K562 (cell line): Measurements from ENCODE around the gene SNX17. TPM values are rescaled to one million over a fixed set of nuclear protein-coding genes. Genes with fewer than 3 reads are reported as not detected.

Source experiments
- ATAC-seq: fragments of 200-7000 bp; cut with Tn5 transposase; 3 replicates; pipeline ENCODE4 v1.9.1; 2020; ENCODE audit warnings: moderate library complexity
- BruUV-seq: library from RNA; stranded (reverse); fragments of 400-500 nt; replicated peaks from 2 replicates; lab custom pipeline; 2021; lab: Mats Ljungman, UMichigan
- CTCF ChIA-PET: fragments of 300-600 bp; formaldehyde crosslinking; extraction: SDS; loops from one replicate; lab custom pipeline; 2021; ENCODE audit warnings: low intra/inter-chr PET ratio; lab: Yijun Ruan, JAX
- POLR2A ChIA-PET: fragments of 300-600, 350-650 bp; sonication (Branson Sonifier 250); formaldehyde crosslinking; extraction: SDS; loops from one replicate; lab custom pipeline; 2021; ENCODE audit warnings: antibody characterized with exemption, inconsistent platforms; lab: Yijun Ruan, JAX
- DNase-seq, 4 experiments: peaks; one replicate each; pipeline versions ENCODE4 v3.0.0 to v3.0.0-alpha.2; 2011 to 2018; ENCODE audit warnings: low spot score in 3 of 4, mixed read lengths in 3 of 4; ENCODE audit errors: extremely low read depth in 1 of 4
- FAIRE-seq: peaks from 2 replicates; lab custom pipeline; 2011; peaks lifted over from hg19 to GRCh38; lab: Jason Lieb, UNC
- H2AFZ ChIP-seq: 2 replicates; pipeline ENCODE4 v1.6.0; 2011; ENCODE audit warnings: low read depth, low read length, control low read depth, inconsistent platforms
- H3K27ac ChIP-seq: fragments of 200-600 bp; 3 replicates; pipeline ENCODE4 v1.8.0; 2011; ENCODE audit warnings: low read depth, mild to moderate bottlenecking, control low read depth, inconsistent platforms, low read length, moderate library complexity, mixed read lengths; ENCODE audit errors: extremely low read depth
- H3K27me3 ChIP-seq, 2 experiments: fragments of 300-600 bp in 1 of 2; 2 replicates in 1 of 2; 3 replicates in 1 of 2; pipeline versions ENCODE4 v1.6.0 to v1.8.0; 2011; ENCODE audit warnings: inconsistent platforms in 2 of 2, low read length in 2 of 2, mild to moderate bottlenecking in 1 of 2, mixed read lengths in 1 of 2, moderate library complexity in 1 of 2; ENCODE audit not compliant: control insufficient read depth in 2 of 2, insufficient read depth in 2 of 2
- H3K36me3 ChIP-seq: fragments of 300-600 bp; 3 replicates; pipeline ENCODE4 v1.8.0; 2011; ENCODE audit warnings: mild to moderate bottlenecking, low read length, inconsistent platforms; ENCODE audit not compliant: control insufficient read depth, insufficient read depth
- H3K4me1 ChIP-seq, 2 experiments: fragments of 200-600 bp in 1 of 2; replicated peaks in 1 of 2; 2 replicates in 1 of 2; 3 replicates in 1 of 2; pipeline versions ENCODE4 v1.5.1 to v1.8.0; 2011; ENCODE audit warnings: inconsistent platforms in 2 of 2, low read length in 2 of 2, mild to moderate bottlenecking in 1 of 2, mixed read lengths in 1 of 2, moderate library complexity in 1 of 2; ENCODE audit not compliant: control insufficient read depth in 2 of 2, insufficient read depth in 2 of 2
- H3K4me2 ChIP-seq: 2 replicates; pipeline ENCODE4 v1.6.1; 2011; ENCODE audit warnings: low read length, control low read depth, inconsistent platforms, mixed read lengths; ENCODE audit not compliant: insufficient read depth
- H3K4me3 ChIP-seq: fragments of 200-600 bp; sonication (generic), shearing (Covaris generic); 2 replicates; pipeline ENCODE4 v1.5.1; 2016; ENCODE audit warnings: control low read depth, inconsistent platforms
- H3K79me2 ChIP-seq: fragments of 200-600 bp; 3 replicates; pipeline ENCODE4 v1.8.0; 2011; ENCODE audit warnings: low read length, inconsistent platforms; ENCODE audit not compliant: control insufficient read depth, insufficient read depth
- H3K9ac ChIP-seq, 2 experiments: 2 replicates each; pipeline versions ENCODE4 v1.6.0 to v1.6.1; 2011; ENCODE audit warnings: low read depth in 2 of 2, low read length in 2 of 2, control low read depth in 1 of 2, inconsistent platforms in 1 of 2, mild to moderate bottlenecking in 1 of 2, mixed read lengths in 1 of 2; ENCODE audit not compliant: insufficient read depth in 1 of 2
- H3K9me1 ChIP-seq: one replicate; pipeline ENCODE4 v1.6.0; 2011; ENCODE audit warnings: inconsistent platforms, mild to moderate bottlenecking, low read length, moderate library complexity; ENCODE audit not compliant: control insufficient read depth, insufficient read depth
- H3K9me3 ChIP-seq: replicated peaks from 2 replicates; pipeline ENCODE4 v1.5.1; 2011; ENCODE audit warnings: low read depth, low read length, inconsistent platforms; ENCODE audit not compliant: control insufficient read depth, insufficient read depth
- H4K20me1 ChIP-seq: replicated peaks from 2 replicates; pipeline ENCODE4 v1.6.1; 2011; ENCODE audit warnings: low read length, inconsistent platforms, mixed read lengths; ENCODE audit not compliant: control insufficient read depth, insufficient read depth
- ATF7 ChIP-seq: fragments of 450-650 bp; IDR thresholded peaks from 2 replicates; pipeline ENCODE4 v1.7.1; 2014; ENCODE audit warnings: mild to moderate bottlenecking, moderate library complexity
- BCOR ChIP-seq: fragments of 450-650 bp; IDR thresholded peaks from 2 replicates; pipeline ENCODE4 v1.6.1; 2016
- BRF1 ChIP-seq: IDR thresholded peaks from 3 replicates; pipeline ENCODE4 v1.6.1; 2011; ENCODE audit warnings: borderline replicate concordance, mild to moderate bottlenecking; ENCODE audit not compliant: insufficient read length; ENCODE audit errors: extremely low read depth
- CBX3 ChIP-seq, 2 experiments: IDR thresholded peaks; 1 replicate in 1 of 2; 2 replicates in 1 of 2; pipeline ENCODE4 v1.6.1; 2012; ENCODE audit warnings: inconsistent platforms in 2 of 2, low read length in 2 of 2, borderline replicate concordance in 1 of 2, control low read depth in 1 of 2
- DMBX1 ChIP-seq: fragments of 250-450 bp; sonication (Bioruptor Pico); IDR thresholded peaks from 2 replicates; pipeline ENCODE4 v1.8.0; 2022; ENCODE audit warnings: inconsistent platforms, mild to moderate bottlenecking, moderate library complexity, borderline replicate concordance
- FIP1L1 ChIP-seq: fragments of 200-400 bp; formaldehyde crosslinking; IDR thresholded peaks from 2 replicates; pipeline ENCODE4 v1.6.1; 2018; ENCODE audit warnings: mild to moderate bottlenecking, low read depth, low read length; ENCODE audit not compliant: poor library complexity, severe bottlenecking
- GATAD2B ChIP-seq: fragments of 450-650 bp; IDR thresholded peaks from 2 replicates; pipeline ENCODE4 v1.6.1; 2017; ENCODE audit warnings: mild to moderate bottlenecking, borderline replicate concordance
- KDM1A ChIP-seq, 2 experiments: fragments of 450-650 bp; IDR thresholded peaks; 2 replicates each; pipeline ENCODE4 v1.6.1; 2016; ENCODE audit warnings: mild to moderate bottlenecking in 2 of 2
- NFIX ChIP-seq: fragments of 250-450 bp; sonication (Bioruptor Pico); IDR thresholded peaks from 2 replicates; pipeline ENCODE4 v1.4.0; 2020; ENCODE audit warnings: low read depth, mild to moderate bottlenecking, moderate library complexity
- NR4A1 ChIP-seq, 2 experiments: fragments of 250-450 bp in 1 of 2; fragments of 450-650 bp in 1 of 2; sonication (Bioruptor Pico) in 1 of 2; IDR thresholded peaks; 2 replicates each; pipeline versions ENCODE4 v1.4.0 to v1.6.1; 2016 to 2020; ENCODE audit warnings: mild to moderate bottlenecking in 2 of 2, missing compliant biosample characterization in 1 of 2, missing genetic modification characterization in 1 of 2, moderate library complexity in 1 of 2
- SMARCE1 ChIP-seq: fragments of 450-650 bp; IDR thresholded peaks from 2 replicates; pipeline ENCODE4 v1.7.1; 2016; ENCODE audit warnings: mild to moderate bottlenecking
- SRSF9 ChIP-seq: fragments of 200-400 bp; formaldehyde crosslinking; IDR thresholded peaks from 2 replicates; pipeline ENCODE4 v1.6.1; 2017; ENCODE audit warnings: low read depth, low read length, borderline replicate concordance
- ZBTB17 ChIP-seq: fragments of 450-650 bp; formaldehyde crosslinking; IDR thresholded peaks from 2 replicates; pipeline ENCODE4 v1.4.0; 2020; ENCODE audit warnings: mild to moderate bottlenecking
- ZFP1 ChIP-seq: fragments of 450-650 bp; formaldehyde crosslinking; IDR thresholded peaks from 2 replicates; pipeline ENCODE4 v1.4.0; 2020; ENCODE audit warnings: mild to moderate bottlenecking, mixed read lengths
- WGBS: fragments of 100-300 bp; shearing (Covaris generic); methylation state at CpG from one replicate; pipeline ENCODE4 v1.1.6; 2016; ENCODE audit warnings: low coverage, mixed read lengths; ENCODE audit not compliant: insufficient coverage; ENCODE audit errors: missing lambda C conversion rate; 5-methylcytosine and 5-hydroxymethylcytosine counted together
- in situ Hi-C: fragments of 300-500 bp; cut with MboI; formaldehyde crosslinking; loops from 4 replicates; pipeline ENCODE4 v1.15.0; 2018; ENCODE audit warnings: inconsistent platforms, mixed read lengths
- intact Hi-C: fragments of 100-400 bp; cut with micrococcal nuclease; formaldehyde crosslinking; loops from 2 replicates; pipeline ENCODE4 v1.14.2; 2022
- polyA plus RNA-seq, 8 experiments: library from polyadenylated mRNA; depleted of rRNA in 4 of 8; stranded (reverse) in 5 of 8; unstranded in 3 of 8; fragments of >200 nt; fragmentation: Nextera tagmentation in 2 of 8; fragmentation: Illumina TruSeq in 1 of 8; extraction: Ambion mirVana in 2 of 8; extraction: Trizol in 1 of 8; gene quantifications; 2 replicates each; pipeline versions ENCODE4 v1.2.1 to v1.2.3, GENCODE V29; 2011 to 2014; ENCODE audit warnings: inconsistent platforms in 1 of 8, missing spikeins in 1 of 8
- total RNA-seq, 7 experiments: library from RNA; depleted of rRNA in 6 of 7; stranded (reverse); fragments of >200 nt in 6 of 7; fragmentation: Illumina TruSeq in 2 of 7; extraction: Trizol in 2 of 7; gene quantifications; 2 replicates each; pipeline versions ENCODE4 v1.2.1 to v1.2.3, GENCODE V29; 2011 to 2021; ENCODE audit warnings: low replicate concordance in 1 of 7
- TF ChIP-seq, protein P1 (sequence below): fragments of 450-650 bp; formaldehyde crosslinking; IDR thresholded peaks from 2 replicates; pipeline ENCODE4 v1.4.0; 2020; ENCODE audit warnings: mild to moderate bottlenecking, moderate library complexity

Gene SNX17
- total and polyA plus RNA-seq, 9 of the 15 experiments (the other 6 are each of a cell fraction or from before 2014, with no cell fraction given) = 3.0 to 75.7 (median 54.6) TPM

GRCh38 chr2:27416151-27416550 lies 45.7 kb downstream of the SNX17 start:
- Histone ChIP-seq H3K27ac (no peak overlapping the region), H3K27me3 (no peaks in the 10 kb centered on the region), H3K4me2 (no peak overlapping the region), H4K20me1 (no peaks in the 10 kb centered on the region), H3K9me1 (no peaks in the 10 kb centered on the region), H3K9ac (no peak overlapping the region), H3K9me3 (no peaks in the 10 kb centered on the region), H3K4me1 (0 out of 5 replicates have a peak, but pooled peaks cover 0 to 3% of the 10 kb centered on the region in 2 experiments), H3K4me3 (no peak overlapping the region), H3K36me3 (no peaks in the 10 kb centered on the region), H3K79me2 (no peaks in the 10 kb centered on the region), H2AFZ (0 out of 2 replicates have a peak overlapping the region, but pooled peaks have one; percentile 32)
- FAIRE-seq (no peak), ATAC-seq (no peak; the same call in 2 of the 3 replicates), DNase-seq (no peak)
- TF ChIP-seq BCOR (0 out of 2 replicates have a peak, but pooled peaks have one; percentile 26), FIP1L1 (no peak)
- intact Hi-C loops (no loop called here), in situ Hi-C loops (no loop called here)
- ChIA-PET POLR2A (no interaction called here), CTCF (no interaction called here)
- WGBS = 41% methylated on average over 6 of the region's 6 CpGs
- no TSS peak for BruUV-seq

- intact Hi-C loops (no loop called here), in situ Hi-C loops (no loop called here)
- H2AFZ ChIP-seq = no peak overlapping the region
- no peak overlapping the region for H3K27ac ChIP-seq
- CTCF ChIA-PET = no interaction called here
- no TSS peak for BruUV-seq
- no peaks in the 10 kb centered on the region for H3K9me1 ChIP-seq
- POLR2A ChIA-PET = interaction anchor here (2.1 kb wide), 1 partner anchor 11 kb away, joined by 9 read pairs; the partner anchor contains the start of gene PPM1G
- no peak overlapping the region for H3K4me2 ChIP-seq
- H3K4me3 ChIP-seq = no peak overlapping the region
- no peaks in the 10 kb centered on the region for H3K9me3 ChIP-seq
- no peaks in the 10 kb centered on the region for H3K79me2 ChIP-seq
- H3K4me1 ChIP-seq = no peaks in the 10 kb centered on the region; a peak in 1 of 5 replicates
- H3K27me3 ChIP-seq = no peaks in the 10 kb centered on the region
- FAIRE-seq (no peak), DNase-seq (no peak), ATAC-seq (no peak)
- no peaks in the 10 kb centered on the region for H4K20me1 ChIP-seq
- no peaks in the 10 kb centered on the region for H3K36me3 ChIP-seq
- H3K9ac ChIP-seq = no peak overlapping the region
- TF ChIP-seq BRF1 = no peak
- TF ChIP-seq GATAD2B = no peak
- TF ChIP-seq, protein P1, sequence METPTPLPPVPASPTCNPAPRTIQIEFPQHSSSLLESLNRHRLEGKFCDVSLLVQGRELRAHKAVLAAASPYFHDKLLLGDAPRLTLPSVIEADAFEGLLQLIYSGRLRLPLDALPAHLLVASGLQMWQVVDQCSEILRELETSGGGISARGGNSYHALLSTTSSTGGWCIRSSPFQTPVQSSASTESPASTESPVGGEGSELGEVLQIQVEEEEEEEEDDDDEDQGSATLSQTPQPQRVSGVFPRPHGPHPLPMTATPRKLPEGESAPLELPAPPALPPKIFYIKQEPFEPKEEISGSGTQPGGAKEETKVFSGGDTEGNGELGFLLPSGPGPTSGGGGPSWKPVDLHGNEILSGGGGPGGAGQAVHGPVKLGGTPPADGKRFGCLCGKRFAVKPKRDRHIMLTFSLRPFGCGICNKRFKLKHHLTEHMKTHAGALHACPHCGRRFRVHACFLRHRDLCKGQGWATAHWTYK (CRISPR knock-in tag) = no peak
- no peak for TF ChIP-seq NR4A1 (CRISPR knock-in tag; IDR thresholded peaks at IDR 0.05)
- no peak for TF ChIP-seq NR4A1 (tag; IDR thresholded peaks at IDR 0.05)
- TF ChIP-seq KDM1A (IDR thresholded peaks at IDR 0.05) = no peak
- no peak for TF ChIP-seq ZFP1 (CRISPR knock-in tag)
- no peak for TF ChIP-seq DMBX1 (CRISPR knock-in tag)
- TF ChIP-seq ATF7 = no peak
- TF ChIP-seq SMARCE1 = no peak
- TF ChIP-seq SRSF9 = no peak
- no peak for TF ChIP-seq NFIX (CRISPR knock-in tag)
- no peak for TF ChIP-seq ZBTB17 (CRISPR knock-in tag)
- no peak for TF ChIP-seq CBX3 (IDR thresholded peaks at IDR 0.05; ENCODE audit: borderline replicate concordance in 1 of 2, low read length in 2 of 2)
These were observed 50.6 kb downstream of the SNX17 start for GRCh38 chr2:27420996-27421395.
